Stimulated activated CD4-positive, alpha-beta T cell treated with anti-CD3 and anti-CD28 coated beads, Interleukin-15, amount 100 ng/mL, for 24 hours (primary cell): ENCODE results near the gene THSD4.

Experiments used
- DNase-seq: peaks from one replicate; pipeline ENCODE4 v3.0.0-alpha.2; 2020

Gene THSD4

GRCh38 chr15:71603379-71603778, 488.1 kb downstream of the THSD4 start:
- no peak for DNase-seq

DNA sequence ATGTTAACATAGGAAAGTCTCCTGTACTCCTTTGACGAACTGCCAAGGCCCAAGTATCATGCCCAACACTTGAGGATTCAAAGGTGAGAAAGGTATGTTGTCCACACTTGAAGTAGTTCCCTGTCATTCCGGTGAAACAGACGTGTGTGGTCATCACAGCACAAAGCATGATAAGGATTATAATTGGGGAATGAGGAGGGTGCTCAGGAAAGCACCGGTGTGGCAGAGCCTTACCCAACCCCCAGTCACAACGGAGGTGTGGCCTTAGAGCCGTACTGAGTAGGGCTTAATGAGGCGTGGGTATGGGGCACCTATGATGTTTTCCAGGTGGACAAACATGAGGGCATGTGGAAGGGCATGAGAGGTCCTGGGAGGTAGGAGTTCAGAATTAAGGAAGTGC, 492.1 kb downstream of the THSD4 start:
- DNase-seq = no peak

DNA sequence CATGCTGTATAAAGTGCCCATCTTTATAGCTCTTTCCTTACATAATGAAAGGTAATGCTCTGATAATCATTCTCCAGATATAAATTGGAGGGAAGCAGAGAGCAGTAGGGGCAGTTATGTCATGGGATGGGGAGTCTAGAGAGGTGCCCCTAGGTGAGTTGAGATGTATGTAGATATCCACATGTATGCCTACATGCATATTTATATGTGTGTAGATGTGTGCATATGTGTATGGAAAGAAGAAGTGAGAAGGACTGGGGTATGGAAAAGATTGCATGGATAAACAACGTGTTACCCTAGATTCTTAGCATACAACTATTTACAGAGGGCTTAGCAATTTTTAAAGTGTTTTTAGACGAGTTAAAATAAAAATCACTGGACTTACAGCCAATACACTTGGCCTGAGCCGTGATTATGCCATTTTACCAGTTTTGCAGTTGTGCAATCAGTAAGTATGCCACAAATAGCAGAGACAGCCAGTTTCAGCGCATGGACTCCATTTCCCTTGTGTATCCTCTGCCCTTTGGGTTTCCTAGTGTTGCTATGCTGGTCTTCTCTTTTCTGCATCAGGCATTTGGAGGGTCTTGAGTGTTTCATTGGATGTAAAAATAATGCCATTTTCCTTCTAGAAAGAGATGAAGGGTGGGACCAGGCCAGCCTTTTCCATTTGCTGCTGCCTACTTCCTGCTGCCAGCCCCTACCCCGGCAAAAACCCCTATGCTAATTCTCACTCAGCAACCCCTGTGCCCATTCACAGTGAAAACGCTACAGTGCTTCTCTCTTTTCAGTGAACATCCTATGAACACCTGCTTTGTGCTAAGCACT, 495.7 kb downstream of the THSD4 start:
- no peak for DNase-seq

GRCh38 chr15:71611553-71612396, 496.5 kb downstream of the THSD4 start:
- DNase-seq = no peak

DNA sequence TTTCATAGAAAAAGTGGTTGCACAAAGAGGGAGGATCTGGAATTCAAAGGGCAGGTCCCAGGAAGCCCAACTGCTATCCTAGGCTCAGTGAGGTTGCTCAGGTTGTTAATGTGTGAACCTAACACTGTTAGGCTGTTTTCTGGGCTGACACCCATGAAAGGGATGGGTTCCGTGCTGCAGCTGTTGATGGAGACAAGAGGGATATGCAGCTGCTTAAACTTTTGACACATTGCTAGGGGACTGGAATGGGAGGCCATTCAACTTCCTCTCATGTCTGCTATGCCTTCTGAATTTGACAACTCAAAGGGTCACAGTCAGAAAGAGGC, 497.1 kb downstream of the THSD4 start:
- no peak for DNase-seq

DNA sequence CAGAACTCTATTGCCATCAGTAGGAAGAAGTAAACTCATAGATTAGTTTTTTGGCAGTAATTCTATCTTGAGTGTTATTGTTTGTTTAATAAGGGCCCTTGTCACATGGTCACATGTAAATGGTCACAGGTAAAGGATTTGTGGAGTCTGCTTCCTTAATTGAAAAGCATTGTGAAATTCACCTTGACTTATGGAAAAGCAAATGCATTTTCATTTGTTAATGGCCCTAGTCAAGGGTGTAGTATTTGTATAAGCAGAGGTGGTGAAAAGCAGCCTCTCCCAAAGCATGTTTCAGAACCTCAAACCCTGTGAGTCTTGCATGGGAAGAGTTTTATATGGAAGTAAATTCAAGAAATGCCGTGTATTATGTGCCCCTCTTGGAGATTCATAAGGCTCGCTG, 497.6 kb downstream of the THSD4 start:
- DNase-seq = no peak

GRCh38 chr15:71623111-71623510, 507.8 kb downstream of the THSD4 start:
- DNase-seq = no peak

- DNase-seq = no peak
Measured at GRCh38 chr15:71626596-71627088, 511.4 kb downstream of the THSD4 start.

GRCh38 chr15:71627188-71627587, 511.9 kb downstream of the THSD4 start:
- DNase-seq = no peak

- no peak for DNase-seq
Measured at GRCh38 chr15:71627604-71628003, 512.3 kb downstream of the THSD4 start.

- no peak for DNase-seq
Measured at GRCh38 chr15:71628988-71629770, 513.9 kb downstream of the THSD4 start.

GRCh38 chr15:71629781-71630474, 514.7 kb downstream of the THSD4 start:
- no peak for DNase-seq

DNA sequence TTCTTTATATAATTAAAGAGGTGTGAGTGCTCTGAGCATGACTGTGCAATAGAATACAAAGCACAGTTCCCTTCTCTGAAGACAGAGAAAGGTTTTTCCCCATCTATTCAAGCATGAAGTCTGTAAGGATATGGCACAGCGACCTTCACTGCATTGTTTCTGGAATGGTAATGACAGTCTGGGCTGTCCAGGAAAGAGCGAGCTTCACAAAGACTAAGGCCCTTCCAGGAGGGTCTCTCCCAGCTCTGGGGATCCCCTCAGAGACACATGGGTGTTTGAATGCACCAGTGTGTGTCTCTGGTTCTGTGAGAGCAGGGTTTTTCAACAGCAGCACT, 515.2 kb downstream of the THSD4 start:
- no peak for DNase-seq

GRCh38 chr15:71632576-71633195, 517.4 kb downstream of the THSD4 start:
- DNase-seq = no peak

DNA sequence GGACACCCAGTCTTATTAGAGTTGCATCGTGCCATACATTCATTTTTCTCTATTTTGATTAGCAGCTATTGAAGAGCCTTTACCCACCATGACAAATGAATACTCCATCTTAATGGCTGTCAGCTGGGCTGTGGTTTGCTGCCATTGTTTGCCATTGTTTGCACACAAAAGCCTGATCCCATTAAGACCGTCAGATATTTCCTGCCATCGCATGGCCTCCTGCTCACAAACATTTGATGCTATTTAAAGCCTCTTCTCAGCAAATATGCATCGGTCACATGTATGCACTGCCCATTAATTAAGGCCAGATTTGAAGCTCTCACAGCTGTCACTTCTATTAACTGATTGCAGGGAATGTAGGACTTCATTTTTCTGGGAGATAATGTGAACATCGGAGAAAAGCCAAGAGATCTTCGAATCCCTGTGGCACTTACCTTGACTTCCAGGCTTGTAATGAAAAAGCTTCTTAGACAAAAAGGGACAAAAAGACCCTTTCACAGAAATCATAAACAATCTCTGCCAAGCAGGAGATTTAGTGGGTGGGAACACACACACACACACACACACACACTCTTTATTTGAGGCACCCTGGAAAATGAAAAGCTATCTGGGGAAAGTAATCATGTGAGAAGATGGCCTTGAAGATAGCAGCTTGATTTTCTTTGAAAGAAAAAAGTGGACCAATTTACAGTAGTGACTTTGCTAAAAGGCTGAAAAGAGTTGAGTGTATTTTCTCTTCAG, 519.7 kb downstream of the THSD4 start:
- DNase-seq = no peak

DNA sequence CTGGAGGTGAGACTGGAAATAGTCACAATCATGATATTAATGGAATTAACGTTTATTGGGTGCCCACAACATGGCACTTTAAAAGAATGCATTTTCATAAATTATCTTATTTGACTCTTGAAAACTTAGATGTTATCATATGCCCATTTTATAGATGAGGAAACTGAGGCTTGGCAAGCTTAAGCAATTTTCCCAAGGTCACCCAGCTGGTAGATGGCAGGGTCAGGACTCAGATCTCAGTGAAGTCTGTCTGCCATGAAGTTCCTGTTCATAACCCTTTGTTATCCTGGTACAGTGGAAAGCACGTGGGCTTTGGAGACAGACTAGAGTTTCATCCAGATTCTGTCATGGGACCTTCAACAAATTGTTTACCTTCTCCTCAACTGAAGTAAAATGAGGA, 520.5 kb downstream of the THSD4 start:
- DNase-seq = no peak

DNA sequence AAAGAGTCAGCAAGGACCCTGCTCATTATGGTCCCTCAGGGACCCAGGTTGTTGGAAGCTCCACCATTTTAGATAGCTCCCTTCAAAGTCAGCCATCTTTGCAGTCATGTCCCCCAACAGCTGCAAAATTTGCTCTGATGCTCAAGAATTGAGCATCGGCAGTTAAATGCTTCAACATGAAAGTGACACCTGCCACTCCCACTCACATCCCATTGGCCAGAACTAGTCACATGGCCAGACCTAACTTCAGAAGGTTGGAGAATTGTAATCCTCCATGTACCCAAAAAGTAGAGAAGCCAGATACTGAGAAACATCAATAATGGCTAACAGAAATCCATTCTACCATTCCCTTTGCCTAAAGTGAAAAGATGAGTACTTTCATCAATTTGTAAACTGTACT, 523.6 kb downstream of the THSD4 start:
- DNase-seq = no peak

DNA sequence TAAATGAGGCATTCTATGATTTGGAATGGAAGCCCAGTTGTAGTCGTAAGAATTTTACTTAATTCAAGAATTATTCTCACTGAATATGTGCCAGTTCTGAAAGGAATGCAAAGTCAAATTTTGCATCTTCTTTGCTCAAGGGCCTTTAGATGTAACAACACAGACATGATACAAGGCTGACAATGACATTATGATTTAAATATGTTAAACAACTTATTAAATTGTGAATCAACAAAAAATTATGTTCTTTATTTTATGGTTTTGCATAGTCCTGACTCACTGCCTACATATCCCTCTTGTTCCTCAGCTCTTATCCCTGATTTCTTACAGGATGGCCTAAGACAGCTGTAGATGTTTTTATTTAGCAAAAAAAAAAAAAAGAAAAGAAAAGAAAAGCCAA, 524.2 kb downstream of the THSD4 start:
- no peak for DNase-seq

- DNase-seq = no peak
Measured at GRCh38 chr15:71643918-71644317, 528.6 kb downstream of the THSD4 start.

DNA sequence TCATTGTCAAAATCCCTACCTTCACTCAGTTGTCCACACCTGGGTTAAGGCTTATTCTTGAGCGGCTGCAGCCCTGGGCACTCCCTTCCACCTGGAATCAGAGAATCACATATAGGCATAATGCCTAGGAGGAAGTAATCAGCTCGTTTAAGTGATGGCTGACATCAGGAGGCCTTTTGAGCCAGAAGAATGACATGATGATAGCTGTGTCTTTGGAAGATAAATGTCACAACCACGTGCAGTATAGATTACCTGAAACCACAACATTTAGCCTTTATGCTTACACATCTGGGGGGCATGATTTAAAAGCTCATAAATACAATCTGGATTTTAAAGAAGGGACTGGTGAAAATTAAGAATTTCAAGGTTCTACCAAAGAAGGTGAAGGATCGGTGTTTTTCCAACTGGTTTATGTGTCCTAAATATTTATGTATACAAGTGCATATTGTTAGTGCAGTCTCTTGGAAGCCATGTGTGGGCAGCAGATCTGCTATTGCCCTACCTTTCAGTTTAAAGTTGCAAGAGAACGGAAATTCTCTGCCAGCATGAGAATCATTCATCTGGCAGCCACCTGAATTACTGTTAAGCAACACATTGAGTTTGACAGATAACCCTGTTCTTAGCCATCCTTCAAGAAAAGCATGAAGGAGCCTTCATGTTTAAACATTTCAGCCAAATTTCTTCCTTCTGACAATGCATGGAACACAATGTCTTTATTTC, 531.7 kb downstream of the THSD4 start:
- no peak for DNase-seq

DNA sequence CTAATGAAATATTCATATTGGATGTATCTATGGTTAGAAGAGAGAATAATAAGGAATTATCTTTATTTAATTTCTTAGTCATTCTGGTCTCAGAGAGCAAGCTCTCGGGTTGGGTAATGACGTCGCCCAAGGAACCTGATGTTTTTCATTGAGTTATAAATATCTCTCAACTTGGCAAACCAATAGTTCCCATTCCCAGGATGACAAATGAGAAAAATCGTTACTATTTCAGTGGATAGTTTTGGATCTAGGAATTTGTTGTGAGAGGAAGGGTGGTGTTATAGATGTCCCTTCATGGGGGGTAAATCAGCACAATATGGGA, 532.2 kb downstream of the THSD4 start:
- DNase-seq = no peak
